Cardiac fibroblast (primary cell): ENCODE measurements around the gene MACROD2.

Experiments used
- DNase-seq, 2 donors: peaks; one replicate each; pipeline versions ENCODE4 v3.0.0 to v3.0.0-alpha.2; 2010; ENCODE audit warnings: low read depth in 2 of 2
- H3K4me3 ChIP-seq, 2 donors: replicated peaks in 1 of 2; 1 replicate in 1 of 2; 2 replicates in 1 of 2; pipeline ENCODE4 v1.5.1; 2011; ENCODE audit warnings: low read depth in 2 of 2, low read length in 2 of 2, mild to moderate bottlenecking in 2 of 2, moderate library complexity in 1 of 2
- CTCF ChIP-seq: IDR thresholded peaks from one replicate; pipeline ENCODE4 v1.5.1; 2011; ENCODE audit warnings: low read depth, mild to moderate bottlenecking, low read length, inconsistent platforms

Gene MACROD2

GRCh38 chr20:14570811-14571210 lies 575.5 kb downstream of the MACROD2 start:
- no peak overlapping the region for H3K4me3 ChIP-seq
- DNase-seq: no peak
- no peak for TF ChIP-seq CTCF

GRCh38 chr20:14573676-14574075 lies 578.4 kb downstream of the MACROD2 start:
- DNase-seq: no peak
- H3K4me3 ChIP-seq: no peak overlapping the region
- no peak for TF ChIP-seq CTCF

GRCh38 chr20:14576196-14576877 lies 581.0 kb downstream of the MACROD2 start:
- no peak overlapping the region for H3K4me3 ChIP-seq
- TF ChIP-seq CTCF: no peak
- no peak for DNase-seq

- H3K4me3 ChIP-seq: no peak overlapping the region
- no peak for DNase-seq
- no peak for TF ChIP-seq CTCF
Measured at GRCh38 chr20:14580418-14581074, 585.2 kb downstream of the MACROD2 start.

GRCh38 chr20:14581731-14582130 lies 586.4 kb downstream of the MACROD2 start:
- no peak for TF ChIP-seq CTCF
- no peak overlapping the region for H3K4me3 ChIP-seq
- DNase-seq: no peak

GRCh38 chr20:14582855-14583254 lies 587.5 kb downstream of the MACROD2 start:
- no peak for DNase-seq
- no peak for TF ChIP-seq CTCF
- no peak overlapping the region for H3K4me3 ChIP-seq
